ENCODE results near the gene CPSF3. TPM values are rescaled to one million over a fixed set of nuclear protein-coding genes. Genes with fewer than 3 reads are reported as not detected.

The CPSF3 gene
- total and polyA plus RNA-seq, 2 donors (not counting 1 experiment from before 2014, with no cell fraction given) = 13.0 to 28.4 TPM

- ChIA-PET CTCF (no interaction called here), POLR2A (interaction anchor here (0.6 kb wide), 1 partner anchor 93 kb away, joined by 15 read pairs; no protein-coding TSS in a partner anchor)
- peaks cover 10 to 45% of the 10 kb centered on the region in 2 experiments for H3K36me3 ChIP-seq (replicated peaks in 1 of 2; ENCODE audit: control extremely low read depth in 1 of 2, control insufficient read depth in 1 of 2, extremely low read depth in 1 of 2, insufficient read depth in 2 of 2, low read length in 1 of 2)
- intact Hi-C loops (cut with micrococcal nuclease) = no loop called here
- H3K79me2 ChIP-seq (ENCODE audit: control insufficient read depth, insufficient read depth, low read length) = peaks cover 36% of the 10 kb centered on the region
- H3K9me3 ChIP-seq (ENCODE audit: control extremely low read depth in 1 of 3, control insufficient read depth in 2 of 3, insufficient read depth in 1 of 3, low read length in 2 of 3) = no peaks in the 10 kb centered on the region
- H3K4me1 ChIP-seq (ENCODE audit: control insufficient read depth in 2 of 2, insufficient read depth in 2 of 2, low read length in 2 of 2) = peaks cover 0 to 3% of the 10 kb centered on the region in 2 donors
- Mint-ChIP-seq H3K4me1 (peaks cover 3% of the 10 kb centered on the region), H3K27me3 (no peaks in the 10 kb centered on the region), H3K27ac (no peak overlapping the region), H3K4me3 (no peak overlapping the region), H3K9me3 (ENCODE audit: insufficient read depth) (no peaks in the 10 kb centered on the region)
- H3K27ac ChIP-seq (ENCODE audit: low read length in 2 of 2) = no peak overlapping the region
- DNase-seq (no peak), ATAC-seq (ENCODE audit: low read depth) (no peak)
- WGBS (ENCODE audit: insufficient coverage) = 90% methylated on average over 2 of the region's 7 CpGs
- no peaks in the 10 kb centered on the region for H3K27me3 ChIP-seq (replicated peaks in 1 of 4; ENCODE audit: control extremely low read depth in 1 of 4, control insufficient read depth in 3 of 4, insufficient read depth in 4 of 4, low read length in 3 of 4)
- no peak overlapping the region for H3K4me2 ChIP-seq (replicated peaks; ENCODE audit: low read depth, low read length, poor library complexity, severe bottlenecking)
- H3K4me3 ChIP-seq (ENCODE audit: control extremely low read depth in 1 of 5, extremely low read depth in 1 of 5, insufficient read depth in 1 of 5, low read depth in 2 of 5, low read length in 4 of 5) = no peak overlapping the region
- no peak overlapping the region for H2AFZ ChIP-seq (ENCODE audit: insufficient read depth, low read depth, low read length, poor library complexity, severe bottlenecking)
- TF ChIP-seq, protein P1, sequence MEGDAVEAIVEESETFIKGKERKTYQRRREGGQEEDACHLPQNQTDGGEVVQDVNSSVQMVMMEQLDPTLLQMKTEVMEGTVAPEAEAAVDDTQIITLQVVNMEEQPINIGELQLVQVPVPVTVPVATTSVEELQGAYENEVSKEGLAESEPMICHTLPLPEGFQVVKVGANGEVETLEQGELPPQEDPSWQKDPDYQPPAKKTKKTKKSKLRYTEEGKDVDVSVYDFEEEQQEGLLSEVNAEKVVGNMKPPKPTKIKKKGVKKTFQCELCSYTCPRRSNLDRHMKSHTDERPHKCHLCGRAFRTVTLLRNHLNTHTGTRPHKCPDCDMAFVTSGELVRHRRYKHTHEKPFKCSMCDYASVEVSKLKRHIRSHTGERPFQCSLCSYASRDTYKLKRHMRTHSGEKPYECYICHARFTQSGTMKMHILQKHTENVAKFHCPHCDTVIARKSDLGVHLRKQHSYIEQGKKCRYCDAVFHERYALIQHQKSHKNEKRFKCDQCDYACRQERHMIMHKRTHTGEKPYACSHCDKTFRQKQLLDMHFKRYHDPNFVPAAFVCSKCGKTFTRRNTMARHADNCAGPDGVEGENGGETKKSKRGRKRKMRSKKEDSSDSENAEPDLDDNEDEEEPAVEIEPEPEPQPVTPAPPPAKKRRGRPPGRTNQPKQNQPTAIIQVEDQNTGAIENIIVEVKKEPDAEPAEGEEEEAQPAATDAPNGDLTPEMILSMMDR (IDR thresholded peaks at IDR 0.05) = no peak
- TF ChIP-seq EZH2 (IDR thresholded peaks at IDR 0.05; ENCODE audit: borderline replicate concordance, insufficient read depth, low read depth, low read length, poor library complexity, severe bottlenecking) = no peak
- peaks cover 8% of the 10 kb centered on the region for H4K20me1 ChIP-seq (ENCODE audit: control insufficient read depth, insufficient read depth, low read length, poor library complexity, severe bottlenecking)
- no peak overlapping the region for H3K9ac ChIP-seq (ENCODE audit: low read length)
These were observed 10.7 kb upstream of the CPSF3 start for GRCh38 chr2:9412781-9413180.

- TF ChIP-seq EZH2 (IDR thresholded peaks at IDR 0.05; ENCODE audit: borderline replicate concordance, insufficient read depth, low read depth, low read length, poor library complexity, severe bottlenecking) = no peak
- TF ChIP-seq, protein P1 (IDR thresholded peaks at IDR 0.05) = no peak
- Histone ChIP-seq H3K4me2 (replicated peaks; ENCODE audit: low read depth, low read length, poor library complexity, severe bottlenecking) (no peak overlapping the region), H4K20me1 (ENCODE audit: control insufficient read depth, insufficient read depth, low read length, poor library complexity, severe bottlenecking) (peaks cover 24% of the 10 kb centered on the region), H3K27me3 (replicated peaks in 1 of 4; ENCODE audit: control extremely low read depth in 1 of 4, control insufficient read depth in 3 of 4, insufficient read depth in 4 of 4, low read length in 3 of 4) (no peaks in the 10 kb centered on the region), H3K4me1 (ENCODE audit: control insufficient read depth in 2 of 2, insufficient read depth in 2 of 2, low read length in 2 of 2) (no peaks in the 10 kb centered on the region), H3K9ac (ENCODE audit: low read length) (no peak overlapping the region), H2AFZ (ENCODE audit: insufficient read depth, low read depth, low read length, poor library complexity, severe bottlenecking) (no peak overlapping the region), H3K27ac (ENCODE audit: low read length in 2 of 2) (no peak overlapping the region), H3K9me3 (ENCODE audit: control extremely low read depth in 1 of 3, control insufficient read depth in 2 of 3, insufficient read depth in 1 of 3, low read length in 2 of 3) (no peaks in the 10 kb centered on the region), H3K4me3 (ENCODE audit: control extremely low read depth in 1 of 5, extremely low read depth in 1 of 5, insufficient read depth in 1 of 5, low read depth in 2 of 5, low read length in 4 of 5) (no peak overlapping the region), H3K36me3 (replicated peaks in 1 of 2; ENCODE audit: control extremely low read depth in 1 of 2, control insufficient read depth in 1 of 2, extremely low read depth in 1 of 2, insufficient read depth in 2 of 2, low read length in 1 of 2) (peaks cover 3 to 27% of the 10 kb centered on the region in 2 experiments), H3K79me2 (ENCODE audit: control insufficient read depth, insufficient read depth, low read length) (peaks cover 64% of the 10 kb centered on the region)
- H3K27me3 Mint-ChIP-seq = no peaks in the 10 kb centered on the region
- intact Hi-C loops (cut with micrococcal nuclease) = no loop called here
- WGBS (ENCODE audit: insufficient coverage) = 95% methylated on average over 8 of the region's 16 CpGs
- no peak for ATAC-seq (ENCODE audit: low read depth)
- ChIA-PET CTCF (no interaction called here), POLR2A (no interaction called here)
- no peak overlapping the region for H3K4me3 Mint-ChIP-seq
- peaks cover 17% of the 10 kb centered on the region for H3K4me1 Mint-ChIP-seq
- DNase-seq = no peak
- no peak overlapping the region for H3K27ac Mint-ChIP-seq
- H3K9me3 Mint-ChIP-seq (ENCODE audit: insufficient read depth) = no peaks in the 10 kb centered on the region
These were observed 7.8 kb upstream of the CPSF3 start for GRCh38 chr2:9415516-9416169.

Measured in B cell (primary cell).